Measurements from ENCODE around the gene ATG101. TPM values are rescaled to one million over a fixed set of nuclear protein-coding genes. Genes with fewer than 3 reads are reported as not detected.
A peak's percentile ranks its signal among the peaks of the same experiment; 100 is the strongest.
"Not testable (repeated sequence)": the region's sequence is repeated elsewhere in the genome, so short reads cannot be mapped to it uniquely, and the experiment has no call there.

The ATG101 gene
- total RNA-seq, 1 experiment from 2014 or later = 66.9 TPM

DNA sequence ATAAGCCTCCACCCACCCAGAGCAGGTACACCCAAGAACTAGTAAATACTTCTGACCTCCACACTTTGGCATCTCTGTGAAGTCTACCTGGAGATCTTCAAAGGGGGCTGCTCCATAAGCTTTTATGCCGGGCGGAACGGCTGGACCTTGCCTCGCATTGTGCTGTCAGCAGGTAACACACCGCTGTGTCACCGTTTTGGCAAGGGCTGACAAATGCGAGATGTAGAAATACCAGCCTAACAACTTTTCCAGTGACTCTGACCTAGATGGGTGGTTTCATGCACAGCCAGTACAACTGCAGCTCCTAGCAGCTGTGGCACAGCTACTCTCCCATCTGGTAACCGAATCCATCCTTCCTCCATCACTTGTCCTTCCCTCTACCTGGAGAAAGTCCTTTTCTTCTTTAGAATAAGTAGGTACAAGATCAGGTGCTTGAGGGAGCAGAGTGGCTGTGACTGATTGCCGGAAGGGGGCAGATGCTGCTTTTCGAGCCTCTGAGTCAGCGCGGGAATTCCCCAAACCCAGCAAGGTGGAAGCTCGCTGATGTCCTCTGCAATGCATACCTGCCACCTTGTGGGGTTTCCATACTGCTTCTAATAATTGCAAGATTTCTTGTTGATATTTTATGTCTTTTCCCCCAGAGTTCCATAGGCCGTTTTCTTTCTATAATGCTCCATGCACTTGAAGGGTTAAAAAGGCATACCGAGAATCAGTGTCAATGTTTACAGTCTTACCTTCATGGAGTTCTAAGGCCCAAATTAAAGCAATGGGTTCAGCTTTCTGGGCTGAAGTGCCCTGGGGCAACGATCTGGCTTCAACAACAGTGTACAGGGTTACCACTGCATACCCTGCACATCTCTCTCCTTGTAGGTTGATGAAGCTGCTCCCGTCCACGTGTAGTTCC lies 46.7 kb downstream of the ATG101 start:
- H3K4me3 Mint-ChIP-seq (ENCODE audit: unreplicated experiment); BruUV-seq (replicated peaks): not testable (repeated sequence)

DNA sequence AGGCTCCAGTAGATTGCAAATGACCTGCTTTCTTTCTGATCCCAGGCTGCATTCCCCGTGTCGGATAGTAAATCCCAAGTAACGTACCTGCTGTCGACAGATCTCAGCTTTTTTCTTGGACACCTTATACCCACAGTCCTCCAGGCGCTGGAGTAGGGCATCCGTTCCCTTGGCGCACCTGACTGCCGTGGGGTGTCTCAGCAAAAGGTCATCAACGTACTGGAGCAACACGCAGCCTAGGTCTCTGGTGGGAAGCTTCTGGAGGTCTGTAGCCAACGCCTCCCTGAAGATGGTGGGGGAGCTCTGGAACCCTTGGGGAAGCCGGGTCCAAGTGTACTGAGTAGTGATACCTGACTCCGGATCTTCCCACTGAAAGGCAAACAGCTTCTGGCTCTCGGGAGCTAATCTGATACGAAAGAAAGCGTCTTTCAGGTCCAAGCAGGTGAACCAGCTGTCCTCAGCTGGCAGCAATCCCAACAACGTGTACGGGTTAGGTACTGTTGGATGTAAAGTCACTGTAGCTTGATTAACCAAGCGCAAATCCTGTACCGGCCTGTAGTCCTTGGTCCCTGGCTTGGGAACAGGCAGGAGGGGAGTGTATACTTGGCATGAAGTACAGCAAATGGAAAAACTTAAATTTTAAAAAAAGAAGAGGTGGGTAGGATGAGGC lies 48.2 kb downstream of the ATG101 start:
- H3K9me3 Mint-ChIP-seq (ENCODE audit: unreplicated experiment); BruUV-seq (replicated peaks); H3K27ac Mint-ChIP-seq (ENCODE audit: low read depth, unreplicated experiment); H3K4me3 Mint-ChIP-seq (ENCODE audit: unreplicated experiment); H3K36me3 Mint-ChIP-seq (ENCODE audit: insufficient read depth, unreplicated experiment); intact Hi-C loops (cut with micrococcal nuclease); H3K4me1 Mint-ChIP-seq (ENCODE audit: insufficient read depth, unreplicated experiment); DNase-seq (ENCODE audit: unreplicated experiment): not testable (repeated sequence)
- H3K27me3 Mint-ChIP-seq (ENCODE audit: insufficient read depth, unreplicated experiment) = peaks cover 14% of the 10 kb centered on the region
- ChIA-PET CTCF (interaction anchor here (0.6 to 3.4 kb wide), 8 partner anchors 8 to 247 kb away, joined by 3 to 33 read pairs (median 4); no protein-coding TSS in a partner anchor), POLR2A (interaction anchor here (0.9 kb wide), 1 partner anchor 92 kb away, joined by 3 read pairs; no protein-coding TSS in a partner anchor)

More for the DNA sequence above, 46.7 kb downstream of the ATG101 start:
- H3K27ac Mint-ChIP-seq (ENCODE audit: low read depth, unreplicated experiment); H3K4me1 Mint-ChIP-seq (ENCODE audit: insufficient read depth, unreplicated experiment); H3K9me3 Mint-ChIP-seq (ENCODE audit: unreplicated experiment); H3K36me3 Mint-ChIP-seq (ENCODE audit: insufficient read depth, unreplicated experiment): not testable (repeated sequence)
- TF ChIP-seq, protein P1, sequence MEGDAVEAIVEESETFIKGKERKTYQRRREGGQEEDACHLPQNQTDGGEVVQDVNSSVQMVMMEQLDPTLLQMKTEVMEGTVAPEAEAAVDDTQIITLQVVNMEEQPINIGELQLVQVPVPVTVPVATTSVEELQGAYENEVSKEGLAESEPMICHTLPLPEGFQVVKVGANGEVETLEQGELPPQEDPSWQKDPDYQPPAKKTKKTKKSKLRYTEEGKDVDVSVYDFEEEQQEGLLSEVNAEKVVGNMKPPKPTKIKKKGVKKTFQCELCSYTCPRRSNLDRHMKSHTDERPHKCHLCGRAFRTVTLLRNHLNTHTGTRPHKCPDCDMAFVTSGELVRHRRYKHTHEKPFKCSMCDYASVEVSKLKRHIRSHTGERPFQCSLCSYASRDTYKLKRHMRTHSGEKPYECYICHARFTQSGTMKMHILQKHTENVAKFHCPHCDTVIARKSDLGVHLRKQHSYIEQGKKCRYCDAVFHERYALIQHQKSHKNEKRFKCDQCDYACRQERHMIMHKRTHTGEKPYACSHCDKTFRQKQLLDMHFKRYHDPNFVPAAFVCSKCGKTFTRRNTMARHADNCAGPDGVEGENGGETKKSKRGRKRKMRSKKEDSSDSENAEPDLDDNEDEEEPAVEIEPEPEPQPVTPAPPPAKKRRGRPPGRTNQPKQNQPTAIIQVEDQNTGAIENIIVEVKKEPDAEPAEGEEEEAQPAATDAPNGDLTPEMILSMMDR (IDR thresholded peaks at IDR 0.05; ENCODE audit: unreplicated experiment) = peak; percentile 53
- H3K27me3 Mint-ChIP-seq (ENCODE audit: insufficient read depth, unreplicated experiment) = peaks cover 14% of the 10 kb centered on the region
- DNase-seq (ENCODE audit: unreplicated experiment) = peak; percentile 67
- POLR2A ChIA-PET = interaction anchor here (0.7 to 1.2 kb wide), 5 partner anchors 84 to 239 kb away, joined by 3 to 5 read pairs (median 3); no protein-coding TSS in a partner anchor
- intact Hi-C loops (cut with micrococcal nuclease) = loop anchor here (1.0 kb wide), 1 partner anchor 91 kb away; no protein-coding TSS in a partner anchor
- CTCF ChIA-PET = interaction anchor here (0.5 to 3.4 kb wide), 22 partner anchors 10 to 1570 kb away, joined by 3 to 33 read pairs (median 4); partner anchors contain the start of gene TAMALIN

DNA sequence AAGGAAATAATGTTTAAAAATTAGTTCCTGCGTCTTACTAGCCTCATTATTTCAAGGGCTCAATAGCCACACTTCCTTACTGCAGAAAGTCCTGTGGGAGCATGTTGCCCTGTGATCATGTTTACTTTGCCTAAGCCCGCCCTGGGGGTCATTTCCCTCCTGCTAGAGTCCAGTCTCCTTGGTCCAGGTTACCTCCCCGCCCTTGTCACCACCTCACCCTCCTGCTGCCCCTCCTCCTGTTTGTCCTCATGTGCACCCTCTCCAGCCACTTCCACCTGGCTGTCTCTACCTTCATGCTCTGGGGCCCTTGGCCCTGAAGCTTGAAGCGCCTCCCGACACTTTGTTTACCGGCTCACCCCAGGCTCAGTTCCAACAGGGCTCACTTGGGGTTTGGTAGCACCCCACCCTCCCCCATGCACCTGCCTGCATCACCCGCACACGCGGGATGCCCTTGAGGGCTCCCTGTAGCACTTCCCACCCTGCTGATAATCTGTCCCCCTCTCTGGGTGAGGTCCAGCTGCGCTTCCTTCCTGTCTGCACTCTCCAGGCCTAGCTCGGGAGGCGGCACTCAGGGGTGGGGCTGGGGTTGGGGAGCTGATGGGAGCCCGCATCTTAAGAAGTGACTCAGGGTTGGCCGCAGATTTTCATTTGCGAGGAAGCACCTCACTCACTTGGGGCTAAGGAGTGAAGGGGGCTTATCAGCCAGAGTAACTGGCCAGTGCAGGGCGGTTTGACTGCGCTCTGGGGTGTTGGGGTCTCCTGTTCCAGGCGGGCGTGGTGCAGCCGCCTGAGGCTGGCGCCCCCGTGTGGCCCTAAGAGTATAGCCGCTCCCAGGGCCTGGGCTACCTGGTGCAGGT lies 49.8 kb downstream of the ATG101 start:
- CTCF ChIA-PET = interaction anchor here (0.5 to 10.1 kb wide), 8 partner anchors 37 to 1415 kb away, joined by 3 to 118 read pairs (median 3); partner anchors contain the start of gene TAMALIN
- Mint-ChIP-seq H3K36me3 (ENCODE audit: insufficient read depth, unreplicated experiment) (no peaks in the 10 kb centered on the region), H3K9me3 (ENCODE audit: unreplicated experiment) (no peaks in the 10 kb centered on the region), H3K4me1 (ENCODE audit: insufficient read depth, unreplicated experiment) (no peaks in the 10 kb centered on the region), H3K4me3 (ENCODE audit: unreplicated experiment) (no peak overlapping the region), H3K27me3 (ENCODE audit: insufficient read depth, unreplicated experiment) (peaks cover 11% of the 10 kb centered on the region), H3K27ac (ENCODE audit: low read depth, unreplicated experiment) (no peak overlapping the region)
- POLR2A ChIA-PET = no interaction called here
- TF ChIP-seq, protein P1 (IDR thresholded peaks at IDR 0.05; ENCODE audit: unreplicated experiment) = peak; percentile 50
- no TSS peak for BruUV-seq (replicated peaks)
- intact Hi-C loops (cut with micrococcal nuclease) = no loop called here
- peak; percentile 55 for DNase-seq (ENCODE audit: unreplicated experiment)
